Hematopoietic multipotent progenitor cell treated with erythropoietin and hydrocortisone succinate and interleukin-3 and kit ligand, for 15 days (in vitro differentiated cells): Measurements from ENCODE around the gene WDR81.
A peak's percentile ranks its signal among the peaks of the same experiment; 100 is the strongest.
"Not testable (repeated sequence)": the region's sequence is repeated elsewhere in the genome, so short reads cannot be mapped to it uniquely, and the experiment has no call there.

Experiments
- DNase-seq: peaks from one replicate; pipeline ENCODE4 v3.0.0-alpha.2; 2015; ENCODE audit warnings: low spot score

Gene WDR81

DNA sequence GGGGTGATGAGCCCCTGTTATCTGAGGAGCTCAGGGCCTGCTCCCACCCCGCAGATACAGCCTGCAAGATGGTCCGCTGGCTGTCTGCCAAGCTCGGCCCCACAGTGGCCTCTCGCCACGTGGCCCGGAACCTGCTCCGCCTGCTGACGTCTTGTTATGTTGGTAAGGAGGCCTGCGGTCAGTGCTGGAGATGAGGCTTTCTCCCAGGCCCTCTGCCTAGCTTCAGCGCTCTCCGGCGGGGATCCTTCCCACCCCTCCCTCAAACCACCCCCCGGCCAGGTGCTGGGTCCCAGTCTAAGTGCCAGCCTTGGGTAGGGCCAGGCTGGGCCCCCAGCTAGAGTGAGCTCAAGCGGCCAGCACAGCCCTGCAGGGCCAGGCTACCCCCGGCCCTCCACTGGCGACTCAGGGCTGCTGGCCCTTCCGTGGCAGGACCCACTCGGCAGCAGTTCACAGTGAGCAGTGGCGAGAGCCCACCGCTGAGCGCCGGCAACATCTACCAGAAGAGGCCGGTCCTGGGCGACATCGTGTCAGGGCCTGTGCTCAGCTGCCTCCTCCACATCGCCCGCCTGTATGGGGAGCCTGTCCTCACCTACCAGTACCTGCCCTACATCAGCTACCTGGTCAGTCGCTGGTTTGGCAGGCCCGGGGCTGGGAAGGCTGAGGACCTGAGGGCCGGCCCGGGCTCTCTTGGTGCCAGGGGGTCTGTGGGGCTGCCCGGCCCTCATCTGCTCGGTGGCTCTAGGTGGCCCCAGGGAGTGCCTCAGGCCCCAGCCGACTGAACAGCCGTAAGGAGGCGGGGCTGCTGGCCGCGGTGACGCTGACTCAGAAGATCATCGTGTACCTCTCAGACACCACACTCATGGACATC is 6.1 kb downstream of the WDR81 start:
- peak; percentile 98 for DNase-seq

DNA sequence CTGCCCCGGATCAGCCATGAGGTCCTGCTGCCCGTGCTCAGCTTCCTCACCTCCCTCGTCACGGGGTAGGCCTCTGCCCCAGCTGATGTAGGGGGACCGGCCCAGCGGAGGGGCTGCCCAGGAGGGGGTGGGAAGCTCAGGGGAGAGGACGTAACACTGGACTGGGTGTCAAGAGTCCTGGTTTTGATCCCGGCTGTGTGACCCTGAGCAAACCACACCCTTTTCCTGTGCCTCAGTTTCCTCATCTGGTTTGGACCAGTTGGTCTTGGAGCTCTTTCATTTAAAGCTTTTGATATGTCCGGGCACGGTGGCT is 6.6 kb downstream of the WDR81 start:
- no peak for DNase-seq

DNA sequence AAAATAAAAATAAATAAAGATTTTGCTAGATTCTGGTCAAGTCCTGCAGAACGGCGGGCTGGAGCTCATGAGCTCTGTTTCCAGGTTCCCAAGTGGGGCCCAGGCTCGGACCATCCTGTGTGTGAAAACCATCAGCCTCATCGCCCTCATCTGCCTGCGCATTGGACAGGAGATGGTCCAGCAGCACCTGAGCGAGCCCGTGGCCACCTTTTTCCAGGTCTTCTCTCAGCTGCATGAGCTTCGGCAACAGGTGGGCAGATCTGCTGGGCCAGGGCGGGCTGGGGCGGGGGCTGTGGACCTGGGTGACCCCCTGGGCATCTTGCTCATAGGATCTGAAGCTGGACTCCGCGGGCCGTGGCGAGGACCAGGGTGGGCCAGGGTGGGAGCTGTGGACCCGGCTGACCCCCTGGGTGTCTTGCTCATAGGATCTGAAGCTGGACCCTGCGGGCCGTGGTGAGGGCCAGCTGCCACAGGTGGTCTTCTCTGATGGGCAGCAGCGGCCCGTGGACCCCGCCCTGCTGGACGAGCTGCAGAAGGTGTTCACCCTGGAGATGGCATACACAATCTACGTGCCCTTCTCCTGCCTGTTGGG is 7.8 kb downstream of the WDR81 start:
- DNase-seq, result no peak

DNA sequence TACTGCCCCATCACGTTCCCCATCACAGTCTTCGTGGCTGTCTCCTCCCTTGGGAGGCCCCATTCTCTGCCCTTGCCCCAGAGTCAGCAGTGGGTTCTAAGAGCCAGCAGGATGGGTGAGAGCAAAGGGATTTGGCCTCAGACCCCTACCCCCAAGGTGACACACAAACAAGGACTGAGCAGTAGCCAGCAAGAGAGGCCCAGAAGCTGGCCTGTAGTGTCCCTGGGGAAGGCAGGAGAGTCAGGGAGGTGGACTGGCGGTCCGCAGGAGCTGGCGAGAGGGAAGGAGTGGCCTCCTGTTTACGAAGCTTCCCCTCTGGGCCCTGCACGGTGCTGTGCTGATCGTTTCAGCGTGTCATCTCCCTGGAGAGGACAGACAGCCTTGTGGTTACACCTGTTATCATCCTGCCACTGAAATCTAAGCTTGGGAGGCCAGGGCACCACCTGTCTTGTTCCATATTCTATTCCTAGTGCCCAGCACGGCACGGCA is 8.4 kb downstream of the WDR81 start:
- DNase-seq, result no peak

GRCh38 chr17:1733759-1734158 is 9.3 kb downstream of the WDR81 start:
- DNase-seq, result no peak

DNA sequence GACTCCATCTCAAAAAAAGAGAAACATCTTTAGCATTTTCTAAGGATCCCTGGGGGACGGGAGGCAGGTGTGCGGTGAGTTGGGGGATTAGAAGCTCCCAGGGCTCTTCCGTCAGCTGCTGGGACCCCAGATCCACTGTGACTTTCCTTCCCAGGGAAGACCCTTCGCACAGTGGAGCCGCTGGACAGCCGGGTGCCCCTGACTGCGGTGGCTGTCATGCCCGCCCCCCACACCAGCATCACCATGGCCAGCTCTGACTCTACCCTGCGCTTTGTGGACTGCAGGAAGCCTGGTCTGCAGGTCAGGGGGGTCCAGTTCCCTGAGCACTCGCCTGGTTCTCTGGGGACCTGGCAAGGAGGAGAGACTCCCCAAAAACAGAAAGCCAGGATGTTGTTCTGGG is 10.9 kb downstream of the WDR81 start:
- DNase-seq, result no peak

DNA sequence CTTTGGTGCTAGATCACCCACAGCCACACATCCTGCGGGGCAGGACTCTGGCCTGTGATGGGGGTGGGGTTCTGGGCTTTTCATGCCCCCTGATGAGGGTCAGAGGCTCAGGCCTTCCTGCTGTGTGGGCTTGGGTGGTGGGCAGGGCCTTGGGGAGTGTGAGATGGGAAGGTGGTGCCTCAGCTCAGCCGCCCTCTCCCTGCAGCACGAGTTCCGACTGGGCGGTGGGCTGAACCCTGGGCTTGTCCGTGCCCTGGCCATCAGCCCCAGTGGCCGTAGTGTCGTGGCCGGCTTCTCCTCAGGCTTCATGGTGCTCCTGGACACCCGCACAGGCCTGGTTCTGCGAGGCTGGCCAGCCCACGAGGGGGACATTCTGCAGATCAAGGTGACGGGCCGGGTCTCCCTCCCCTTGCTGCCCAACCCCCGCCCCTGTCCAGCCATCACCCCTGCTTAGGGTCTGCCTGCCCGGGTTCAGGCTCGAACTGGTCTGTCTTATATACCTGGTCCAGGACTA is 11.4 kb downstream of the WDR81 start:
- DNase-seq, result no peak

DNA sequence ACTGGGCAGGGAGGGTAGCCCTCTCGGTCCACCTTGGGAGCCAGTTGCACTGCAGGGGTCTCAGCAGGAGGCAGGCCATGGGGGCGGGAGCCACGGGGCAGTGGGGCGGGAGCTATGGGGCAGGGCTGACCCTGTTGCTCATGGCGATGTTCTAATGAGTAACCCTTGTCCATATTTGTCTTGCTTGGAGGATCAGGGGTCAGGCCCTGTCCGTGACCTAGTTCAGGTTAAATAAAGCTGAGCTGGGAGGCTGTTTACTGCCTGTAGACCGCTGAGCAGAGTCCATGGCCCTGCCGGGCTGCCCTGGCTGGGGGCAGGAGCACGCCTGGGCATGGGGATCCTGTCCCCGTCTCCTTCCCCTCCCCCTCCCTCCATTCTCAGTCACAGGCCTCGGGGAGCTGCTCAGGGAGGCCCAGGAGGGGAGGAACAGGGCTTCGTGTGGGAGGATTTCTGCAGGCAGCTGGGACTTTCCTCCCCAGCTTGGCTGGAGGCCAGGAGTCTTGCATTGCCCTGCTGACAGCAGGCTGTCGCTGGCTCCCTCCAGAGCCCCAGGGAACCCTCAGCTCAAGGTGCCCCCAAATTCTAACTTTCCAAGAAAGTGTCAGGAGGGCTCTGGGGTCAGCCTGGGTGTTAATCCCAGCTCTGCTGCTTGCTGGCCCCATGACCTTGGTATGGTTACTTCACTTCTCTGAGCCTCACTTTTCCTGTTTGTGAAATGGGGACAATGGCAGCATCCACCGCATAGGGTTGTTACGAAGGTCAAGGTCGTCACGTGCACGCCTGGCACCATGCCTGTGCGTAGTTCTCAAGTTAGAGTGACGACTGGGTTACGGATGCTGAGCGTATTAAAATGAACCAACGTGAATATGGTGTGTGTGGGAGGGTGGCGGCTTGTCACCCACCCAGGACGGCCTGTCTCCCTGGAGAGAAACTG is 12.1 kb downstream of the WDR81 start:
- peak; percentile 55 for DNase-seq

DNA sequence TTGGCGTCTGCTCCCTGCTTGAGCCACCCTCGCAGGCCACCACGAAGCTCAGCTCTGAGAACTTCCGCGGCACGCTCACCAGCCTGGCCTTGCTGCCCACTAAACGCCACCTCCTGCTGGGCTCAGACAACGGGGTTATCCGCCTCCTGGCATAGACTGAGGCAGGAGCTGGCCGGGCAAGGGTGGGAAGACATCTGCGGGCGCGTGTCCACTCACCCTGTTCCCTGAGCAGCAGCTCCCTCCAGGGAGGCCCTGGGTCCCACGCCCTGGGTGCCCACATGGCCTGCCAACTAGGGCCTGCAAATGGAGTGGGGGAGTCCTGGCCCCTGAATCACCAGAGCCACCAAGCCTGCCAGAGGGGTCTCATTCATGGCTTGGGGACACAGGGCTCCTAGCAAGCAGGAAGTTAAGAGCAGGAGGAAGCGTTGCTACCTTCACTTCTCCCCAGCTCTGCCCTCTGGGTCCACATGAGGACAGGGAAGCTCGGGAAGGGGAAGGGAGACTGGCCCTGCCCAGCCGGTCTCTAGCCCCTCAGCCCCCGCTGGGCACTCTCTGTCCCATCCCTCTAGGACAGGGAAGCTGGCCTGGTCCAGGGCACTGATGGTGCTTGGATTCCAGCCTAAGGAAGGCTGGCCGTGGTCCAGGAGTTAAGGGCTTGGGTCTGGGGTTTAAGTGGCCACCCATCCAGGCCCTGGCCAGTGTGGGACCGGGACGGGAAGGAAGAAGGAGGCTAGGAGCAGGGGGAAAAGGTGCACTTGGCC is 13.2 kb downstream of the WDR81 start:
- DNase-seq, result no peak

DNA sequence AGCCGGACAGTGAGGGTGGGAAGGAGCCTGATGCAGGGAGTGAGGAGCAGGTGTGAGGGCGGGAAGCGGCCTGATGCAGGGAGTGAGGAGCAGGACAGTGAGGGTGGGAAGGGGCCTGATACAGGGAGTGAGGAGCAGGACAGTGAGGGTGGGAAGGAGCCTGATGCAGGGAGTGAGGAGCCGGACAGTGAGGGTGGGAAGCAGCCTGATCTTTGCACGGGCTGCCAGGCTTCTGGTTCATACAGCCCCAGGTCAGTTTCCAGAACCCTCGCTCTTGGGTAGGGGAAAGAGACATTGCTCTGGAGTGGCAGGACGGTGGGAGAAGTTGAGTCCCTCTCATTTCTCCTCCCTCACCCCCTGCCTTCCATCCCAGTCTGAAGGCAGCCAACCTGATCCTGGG is 17.4 kb downstream of the WDR81 start:
- DNase-seq, result not testable (repeated sequence)

DNA sequence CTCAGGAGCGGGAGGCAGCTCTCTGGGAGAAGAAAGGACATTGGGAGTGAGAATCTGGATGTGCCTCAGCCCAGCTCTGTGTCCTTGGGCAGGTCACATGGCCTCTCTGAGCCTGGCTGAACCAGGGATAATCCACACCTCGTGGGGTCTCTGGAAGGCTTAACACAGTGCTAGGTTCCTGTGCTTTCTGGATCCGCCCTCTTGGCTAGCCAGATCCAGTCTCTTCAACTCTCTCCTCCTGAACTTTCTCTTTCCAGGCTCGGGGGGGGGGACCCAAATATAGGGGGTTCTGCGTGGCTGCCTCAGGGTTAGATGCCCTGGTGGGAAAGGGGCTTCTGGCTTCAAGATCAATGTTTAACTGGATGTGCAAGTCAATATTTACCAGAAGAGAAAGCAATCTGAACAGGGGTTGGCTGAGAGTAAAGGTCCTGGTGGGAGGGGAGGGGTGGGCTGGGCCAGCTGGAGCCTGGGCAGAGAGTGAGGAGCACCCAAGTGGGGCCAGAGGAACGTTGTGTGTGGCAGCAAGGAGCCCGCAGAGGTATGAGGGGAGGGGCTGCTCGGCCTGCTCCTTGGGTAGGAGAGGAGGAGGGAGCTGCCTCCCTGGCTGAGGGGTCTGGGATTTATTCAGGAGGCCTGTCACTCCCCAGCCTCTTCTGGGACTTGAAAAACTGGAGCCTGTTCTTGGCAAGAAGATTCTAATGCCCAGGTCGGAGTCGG is 18.0 kb downstream of the WDR81 start, which contains the start of gene SERPINF2:
TSS of gene SERPINF2 (plus strand) at position 501 of the 717 bp plus-strand sequence. CDS start 2,125 bp downstream, outside the sequence.
- DNase-seq, result no peak

DNA sequence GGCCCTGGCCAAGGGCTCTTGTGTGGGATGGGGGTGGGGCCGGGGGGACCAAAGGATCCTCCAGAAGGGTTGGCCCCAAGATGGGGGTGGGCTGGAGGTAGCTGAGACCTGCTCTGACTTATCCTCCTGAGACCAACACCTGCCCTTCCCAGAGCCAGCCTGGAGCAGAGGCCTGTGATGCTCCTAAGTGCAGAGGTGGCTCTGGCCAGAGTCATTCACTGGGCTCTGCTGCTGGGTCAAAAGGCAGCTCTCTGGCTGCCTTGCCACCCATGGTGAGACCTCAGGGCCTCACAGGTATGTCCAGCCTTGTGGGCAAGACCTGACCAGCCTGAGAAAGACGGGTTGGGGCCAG is 18.6 kb downstream of the WDR81 start:
- DNase-seq, result no peak

DNA sequence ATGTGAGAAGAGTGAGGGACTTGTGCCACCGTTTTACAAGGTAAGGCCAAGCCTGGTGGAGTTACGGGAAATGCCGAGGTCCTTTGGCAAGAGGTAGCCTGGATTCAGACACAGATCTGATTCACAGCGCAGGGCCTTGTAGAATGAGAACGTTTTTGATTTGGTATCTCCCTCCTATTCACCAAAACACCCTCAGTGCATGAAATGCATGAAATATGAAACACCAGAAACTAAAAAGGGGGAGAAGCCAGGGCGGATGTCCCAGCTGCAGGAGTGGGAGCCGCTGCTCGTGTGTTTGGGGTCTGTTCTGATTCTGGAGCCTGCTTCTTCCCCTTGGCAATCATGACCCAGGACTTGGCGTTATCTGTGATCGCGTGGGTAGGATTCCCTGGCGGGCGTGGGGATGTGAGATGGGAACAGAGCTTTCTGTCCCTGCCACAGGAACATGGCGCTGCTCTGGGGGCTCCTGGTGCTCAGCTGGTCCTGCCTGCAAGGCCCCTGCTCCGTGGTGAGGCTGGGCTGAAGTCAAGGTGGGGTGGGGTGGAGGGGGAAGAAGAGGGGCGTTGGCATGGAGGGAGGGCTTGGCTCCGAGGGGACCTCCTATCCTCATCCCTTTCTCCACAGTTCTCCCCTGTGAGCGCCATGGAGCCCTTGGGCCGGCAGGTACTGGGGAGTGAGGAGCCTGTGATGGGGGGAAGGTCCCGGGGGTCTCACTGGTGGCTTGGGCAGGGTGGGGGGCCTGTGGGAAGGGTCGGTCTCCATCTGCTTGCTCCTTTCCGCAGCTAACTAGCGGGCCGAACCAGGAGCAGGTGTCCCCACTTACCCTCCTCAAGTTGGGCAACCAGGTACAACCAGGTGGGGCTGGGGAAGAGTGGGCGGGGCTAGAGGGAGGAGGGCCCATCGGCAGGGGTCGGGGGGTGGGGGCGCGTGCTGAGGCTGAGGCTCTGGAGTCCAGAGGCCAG is 20.3 kb downstream of the WDR81 start:
- DNase-seq, result no peak

GRCh38 chr17:1745513-1746020 is 21.1 kb downstream of the WDR81 start:
- DNase-seq, result no peak

DNA sequence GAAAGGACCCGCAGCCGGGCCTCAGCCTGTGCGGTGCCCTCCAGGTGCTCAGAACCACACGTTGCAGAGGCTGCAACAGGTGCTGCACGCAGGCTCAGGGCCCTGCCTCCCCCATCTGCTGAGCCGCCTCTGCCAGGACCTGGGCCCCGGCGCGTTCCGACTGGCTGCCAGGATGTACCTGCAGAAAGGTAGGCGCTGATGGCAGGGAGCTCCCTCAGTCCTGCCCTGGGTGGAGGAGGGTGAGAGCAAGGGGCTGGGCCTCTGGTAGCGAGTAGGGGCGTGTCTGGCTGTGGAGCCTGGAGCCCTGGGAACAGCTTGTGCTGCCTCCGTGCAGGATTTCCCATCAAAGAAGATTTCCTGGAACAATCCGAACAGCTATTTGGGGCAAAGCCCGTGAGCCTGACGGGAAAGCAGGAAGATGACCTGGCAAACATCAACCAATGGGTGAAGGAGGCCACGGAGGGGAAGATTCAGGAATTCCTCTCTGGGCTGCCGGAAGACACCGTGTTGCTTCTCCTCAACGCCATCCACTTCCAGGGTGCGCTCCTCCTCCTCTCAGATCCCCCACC is 22.6 kb downstream of the WDR81 start:
- DNase-seq, result no peak

DNA sequence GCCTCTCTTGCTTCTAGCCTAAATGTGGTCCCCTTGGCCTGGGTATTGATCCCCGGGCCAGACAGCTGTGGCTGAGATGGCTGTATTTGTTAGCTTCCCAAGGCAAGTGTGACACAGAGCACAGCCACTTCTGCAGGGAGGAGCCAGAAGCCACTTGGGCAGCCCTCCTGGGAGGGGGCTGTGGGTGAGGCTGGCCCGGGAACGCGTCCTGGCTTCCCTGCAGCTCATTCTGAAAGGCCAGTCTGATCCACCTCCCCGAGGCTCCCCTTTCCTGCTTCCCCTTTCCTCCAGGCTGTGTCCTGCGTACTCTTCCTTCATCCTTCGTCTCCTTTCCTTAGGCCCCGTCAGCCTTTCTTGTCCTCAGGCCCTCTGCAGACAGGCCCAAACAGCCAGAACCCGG is 26.1 kb downstream of the WDR81 start:
- DNase-seq, result no peak

DNA sequence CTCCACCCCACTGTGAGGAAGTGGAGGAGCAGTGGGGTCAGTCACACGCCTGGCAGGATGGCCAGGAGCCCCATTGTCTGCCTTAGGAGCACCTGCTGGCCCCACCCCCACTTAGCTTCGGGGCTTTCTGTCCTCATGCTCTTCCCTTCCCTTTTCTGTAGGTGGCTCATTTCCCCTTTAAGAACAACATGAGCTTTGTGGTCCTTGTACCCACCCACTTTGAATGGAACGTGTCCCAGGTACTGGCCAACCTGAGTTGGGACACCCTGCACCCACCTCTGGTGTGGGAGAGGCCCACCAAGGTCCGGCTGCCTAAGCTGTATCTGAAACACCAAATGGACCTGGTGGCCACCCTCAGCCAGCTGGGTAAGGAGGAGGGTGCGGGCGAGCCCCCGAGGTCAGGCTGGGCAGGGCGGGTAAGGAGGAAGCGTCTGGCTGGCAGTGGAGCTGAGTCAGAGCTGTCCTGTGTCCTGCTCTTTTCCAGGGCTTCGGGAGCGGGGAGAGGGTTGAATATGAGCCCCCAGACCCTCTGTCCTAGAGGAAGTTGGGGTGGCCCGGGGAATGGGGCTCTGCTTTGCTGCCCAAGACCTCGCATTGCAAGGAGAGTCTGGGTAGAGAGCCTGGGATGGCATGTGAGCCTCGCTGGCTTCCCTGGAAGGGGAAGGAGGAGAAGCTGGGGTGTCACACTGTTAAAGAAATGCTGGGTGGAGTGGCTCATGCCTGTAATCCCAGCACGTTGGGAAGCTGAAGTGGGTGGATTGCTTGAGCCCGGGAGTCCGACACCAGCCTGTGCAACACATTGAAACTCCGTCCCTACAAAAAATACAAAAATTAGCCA is 28.1 kb downstream of the WDR81 start:
- DNase-seq, result no peak

DNA sequence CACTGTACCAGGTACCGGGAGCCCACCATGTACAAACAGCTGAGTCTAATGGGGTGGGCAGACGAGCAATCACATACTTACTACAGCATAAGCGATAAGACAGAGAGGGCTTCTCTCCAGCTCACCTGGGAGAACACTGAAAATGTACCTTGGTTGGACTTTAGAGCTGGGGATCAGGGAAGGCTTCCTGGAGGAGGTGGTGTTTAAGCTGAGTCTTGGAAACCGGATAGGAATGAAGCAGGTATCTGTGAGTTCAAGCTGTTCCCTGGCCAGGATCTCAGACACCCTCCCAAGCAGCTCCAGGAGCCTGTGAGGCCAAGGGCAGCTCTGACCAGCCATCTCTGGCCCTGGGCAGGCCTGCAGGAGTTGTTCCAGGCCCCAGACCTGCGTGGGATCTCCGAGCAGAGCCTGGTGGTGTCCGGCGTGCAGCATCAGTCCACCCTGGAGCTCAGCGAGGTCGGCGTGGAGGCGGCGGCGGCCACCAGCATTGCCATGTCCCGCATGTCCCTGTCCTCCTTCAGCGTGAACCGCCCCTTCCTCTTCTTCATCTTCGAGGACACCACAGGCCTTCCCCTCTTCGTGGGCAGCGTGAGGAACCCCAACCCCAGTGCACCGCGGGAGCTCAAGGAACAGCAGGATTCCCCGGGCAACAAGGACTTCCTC is 29.4 kb downstream of the WDR81 start:
- no peak for DNase-seq
